ENCODE results near the gene ASAP3.

ASAP3 gene

GRCh38 chr1:23475641-23476040 is 8.3 kb downstream of the ASAP3 start:
- no peaks in the 10 kb centered on the region for H3F3A ChIP-seq (ENCODE audit: control insufficient read depth, insufficient read depth)
- H3K9me3 ChIP-seq (ENCODE audit: control insufficient read depth, insufficient read depth, low read length), result no peaks in the 10 kb centered on the region
- peaks cover 3% of the 10 kb centered on the region; the same call in 1 of the 2 replicates for H3K36me3 ChIP-seq (ENCODE audit: control insufficient read depth, low read length)
- H3K4me2 ChIP-seq (ENCODE audit: low read length), result no peak overlapping the region
- TF ChIP-seq CTCF (IDR thresholded peaks at IDR 0.05; ENCODE audit: low read depth, low read length, poor library complexity, severe bottlenecking), result no peak
- no peaks in the 10 kb centered on the region for H4K20me1 ChIP-seq (ENCODE audit: control insufficient read depth, insufficient read depth, low read depth, low read length)
- H3K4me3 ChIP-seq (ENCODE audit: low read length), result no peak overlapping the region
- peaks cover 20% of the 10 kb centered on the region for H3K4me1 ChIP-seq (ENCODE audit: control insufficient read depth, low read length)
- no peaks in the 10 kb centered on the region for H3K9me2 ChIP-seq (replicated peaks; ENCODE audit: control insufficient read depth, low read length)
- no peak overlapping the region for H3K27ac ChIP-seq (ENCODE audit: low read depth, low read length)
- H3K27me3 ChIP-seq (ENCODE audit: control insufficient read depth, low read length), result no peaks in the 10 kb centered on the region
- H3K79me2 ChIP-seq (ENCODE audit: control insufficient read depth, low read length), result peaks cover 44% of the 10 kb centered on the region

GRCh38 chr1:23475134-23475628 is 8.8 kb downstream of the ASAP3 start:
- no peaks in the 10 kb centered on the region for H4K20me1 ChIP-seq (ENCODE audit: control insufficient read depth, insufficient read depth, low read depth, low read length)
- H3K79me2 ChIP-seq (ENCODE audit: control insufficient read depth, low read length), result peaks cover 39% of the 10 kb centered on the region
- H3K9me3 ChIP-seq (ENCODE audit: control insufficient read depth, insufficient read depth, low read length), result no peaks in the 10 kb centered on the region
- H3K27me3 ChIP-seq (ENCODE audit: control insufficient read depth, low read length), result no peaks in the 10 kb centered on the region
- no peak overlapping the region for H3K4me2 ChIP-seq (ENCODE audit: low read length)
- TF ChIP-seq CTCF (IDR thresholded peaks at IDR 0.05; ENCODE audit: low read depth, low read length, poor library complexity, severe bottlenecking), result no peak
- no peak for TF ChIP-seq EZH2phosphoT487 (IDR thresholded peaks at IDR 0.05; ENCODE audit: borderline replicate concordance, low read length)
- H3K4me3 ChIP-seq (ENCODE audit: low read length), result no peak overlapping the region
- no peaks in the 10 kb centered on the region for H3K9me2 ChIP-seq (replicated peaks; ENCODE audit: control insufficient read depth, low read length)
- peaks cover 15% of the 10 kb centered on the region for H3K4me1 ChIP-seq (ENCODE audit: control insufficient read depth, low read length)
- H3F3A ChIP-seq (ENCODE audit: control insufficient read depth, insufficient read depth), result no peaks in the 10 kb centered on the region
- no peak overlapping the region for H3K27ac ChIP-seq (ENCODE audit: low read depth, low read length)
- peaks cover under 1% of the 10 kb centered on the region; the same call in 1 of the 2 replicates for H3K36me3 ChIP-seq (ENCODE audit: control insufficient read depth, low read length)

GRCh38 chr1:23473037-23473800 is 10.8 kb downstream of the ASAP3 start:
- H3K4me3 ChIP-seq (ENCODE audit: low read length), result no peak overlapping the region
- H3K4me2 ChIP-seq (ENCODE audit: low read length), result no peak overlapping the region
- no peaks in the 10 kb centered on the region for H3K9me2 ChIP-seq (replicated peaks; ENCODE audit: control insufficient read depth, low read length)
- no peaks in the 10 kb centered on the region for H3K36me3 ChIP-seq (ENCODE audit: control insufficient read depth, low read length)
- no peaks in the 10 kb centered on the region for H3K27me3 ChIP-seq (ENCODE audit: control insufficient read depth, low read length)
- H3K9me3 ChIP-seq (ENCODE audit: control insufficient read depth, insufficient read depth, low read length), result no peaks in the 10 kb centered on the region
- H3K27ac ChIP-seq (ENCODE audit: low read depth, low read length), result no peak overlapping the region
- peaks cover 26% of the 10 kb centered on the region for H3K79me2 ChIP-seq (ENCODE audit: control insufficient read depth, low read length)
- H4K20me1 ChIP-seq (ENCODE audit: control insufficient read depth, insufficient read depth, low read depth, low read length), result no peaks in the 10 kb centered on the region
- no peak for TF ChIP-seq EZH2phosphoT487 (IDR thresholded peaks at IDR 0.05; ENCODE audit: borderline replicate concordance, low read length)
- TF ChIP-seq CTCF (IDR thresholded peaks at IDR 0.05; ENCODE audit: low read depth, low read length, poor library complexity, severe bottlenecking), result no peak
- peaks cover 3% of the 10 kb centered on the region; the same call in 1 of the 2 replicates for H3K4me1 ChIP-seq (ENCODE audit: control insufficient read depth, low read length)
- H3F3A ChIP-seq (ENCODE audit: control insufficient read depth, insufficient read depth), result no peaks in the 10 kb centered on the region
